Activated CD4-positive, alpha-beta memory T cell treated with anti-CD3 and anti-CD28 coated beads for 36 hours (primary cell): ENCODE data around the gene MTFMT. TPM values are rescaled to one million over a fixed set of nuclear protein-coding genes. Genes with fewer than 3 reads are reported as not detected.
A peak's percentile ranks its signal among the peaks of the same experiment; 100 is the strongest.

Experiments
- CTCF ChIA-PET: fragments of 350-600 bp; sonication (Branson Sonifier 250); formaldehyde crosslinking; loops from one replicate; lab custom pipeline; 2021; ENCODE audit warnings: antibody characterized with exemption, inconsistent platforms; lab: Charles Lee
- POLR2A ChIA-PET: fragments of 350-600 bp; sonication (Branson Sonifier 250); formaldehyde crosslinking; loops from one replicate; lab custom pipeline; 2021; ENCODE audit warnings: antibody characterized with exemption; lab: Charles Lee
- DNase-seq: peaks from one replicate; pipeline ENCODE4 v3.0.0-alpha.2; 2020
- H3K27ac Mint-ChIP-seq: one replicate; pipeline ENCODE4 v1.8.0; 2021; ENCODE audit warnings: mixed read lengths
- H3K27me3 Mint-ChIP-seq: one replicate; pipeline ENCODE4 v1.8.0; 2021; ENCODE audit warnings: mixed read lengths
- H3K36me3 Mint-ChIP-seq: one replicate; pipeline ENCODE4 v1.8.0; 2021; ENCODE audit warnings: mixed read lengths
- H3K4me1 Mint-ChIP-seq: one replicate; pipeline ENCODE4 v1.8.0; 2021; ENCODE audit warnings: low read depth, mixed read lengths
- H3K4me3 Mint-ChIP-seq: one replicate; pipeline ENCODE4 v1.8.0; 2021; ENCODE audit warnings: mild to moderate bottlenecking, mixed read lengths
- H3K9me3 Mint-ChIP-seq: one replicate; pipeline ENCODE4 v1.8.0; 2021; ENCODE audit warnings: mixed read lengths
- intact Hi-C: fragments of 100-400 bp; cut with micrococcal nuclease; formaldehyde crosslinking; loops from one replicate; pipeline ENCODE4 v1.15.1; 2023
- total RNA-seq, 2 experiments: library from RNA; stranded (reverse); gene quantifications; one replicate each; pipeline ENCODE4 v1.2.3, GENCODE V29; 2021

Gene MTFMT
- total RNA-seq, 2 experiments from 2014 or later, result 18.2 to 18.3 TPM

DNA sequence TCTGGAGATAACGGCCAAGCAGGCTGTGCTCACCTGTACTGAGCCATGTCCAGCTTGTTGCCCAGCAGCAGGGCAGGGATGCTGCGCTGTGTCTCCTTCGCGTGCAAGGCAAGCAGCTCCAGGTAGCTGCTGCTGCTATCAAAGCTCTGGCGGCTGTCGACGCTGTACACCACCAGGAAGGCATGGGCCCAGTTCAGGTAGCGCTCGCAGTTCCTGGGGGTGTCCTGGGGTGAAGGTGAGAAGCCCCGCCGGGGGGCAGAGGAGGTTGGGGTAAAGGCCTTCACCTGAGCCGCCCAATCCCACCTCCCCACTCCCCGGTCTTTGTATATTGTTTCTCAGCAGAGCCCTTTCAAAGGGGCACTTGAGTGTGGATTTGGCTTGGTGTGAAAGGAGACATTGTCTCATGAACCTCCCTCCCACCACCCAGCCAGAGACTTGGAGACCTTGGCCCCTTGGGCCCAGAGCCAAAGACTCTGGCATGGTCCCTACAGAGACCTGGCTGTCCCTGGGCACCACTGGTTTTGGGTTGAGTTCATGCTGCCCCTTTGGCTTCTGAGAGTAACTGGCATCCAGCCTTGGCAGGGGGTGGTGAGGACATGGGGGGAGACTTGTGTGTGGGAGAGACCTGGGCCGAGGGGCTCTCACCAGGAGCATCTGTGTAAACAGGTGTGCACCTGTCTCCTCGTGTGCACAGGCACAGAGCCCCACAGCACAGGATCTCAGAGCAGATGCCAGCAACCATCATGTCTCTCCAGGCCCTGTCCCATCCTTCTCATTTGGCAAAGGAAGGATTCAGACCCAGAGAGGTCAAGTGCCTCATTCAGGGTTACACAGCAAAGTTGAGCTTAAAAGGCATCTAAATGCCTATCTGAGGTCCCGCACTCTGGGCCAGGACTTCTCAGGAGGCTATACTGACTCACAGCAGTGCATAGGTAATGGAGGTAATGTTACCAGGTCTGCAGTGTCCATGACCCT is 29.2 kb upstream of the MTFMT start:
- ChIA-PET CTCF (no interaction called here), POLR2A (no interaction called here)
- Mint-ChIP-seq H3K4me3 (no peak overlapping the region), H3K4me1 (no peaks in the 10 kb centered on the region), H3K27me3 (no peaks in the 10 kb centered on the region), H3K36me3 (no peaks in the 10 kb centered on the region), H3K27ac (no peak overlapping the region), H3K9me3 (no peaks in the 10 kb centered on the region)
- intact Hi-C loops, result no loop called here
- DNase-seq, result no peak

DNA sequence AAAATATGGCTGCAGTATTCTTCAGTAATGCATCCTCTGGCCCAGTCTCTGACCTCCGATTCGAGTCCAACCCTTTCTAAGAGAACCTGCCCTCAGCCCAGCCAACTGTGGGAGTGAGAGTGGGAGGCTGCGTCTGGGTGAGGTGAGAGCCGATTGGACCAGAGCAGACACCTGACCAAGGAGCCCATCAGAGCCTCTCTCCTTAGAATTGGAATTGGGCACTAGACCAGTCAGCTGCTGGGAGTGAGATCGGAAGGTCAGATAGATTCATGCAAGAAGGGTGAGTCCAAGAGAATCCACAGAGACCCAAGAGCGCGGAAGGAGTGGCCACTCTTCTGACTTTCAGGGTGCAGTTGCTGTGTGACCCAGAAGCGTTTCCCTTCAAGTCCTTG is 28.1 kb upstream of the MTFMT start:
- Mint-ChIP-seq H3K36me3 (no peaks in the 10 kb centered on the region), H3K4me3 (no peak overlapping the region), H3K9me3 (no peaks in the 10 kb centered on the region), H3K4me1 (no peaks in the 10 kb centered on the region), H3K27me3 (no peaks in the 10 kb centered on the region), H3K27ac (no peak overlapping the region)
- intact Hi-C loops, result no loop called here
- CTCF ChIA-PET, result no interaction called here
- POLR2A ChIA-PET, result no interaction called here
- DNase-seq, result no peak

DNA sequence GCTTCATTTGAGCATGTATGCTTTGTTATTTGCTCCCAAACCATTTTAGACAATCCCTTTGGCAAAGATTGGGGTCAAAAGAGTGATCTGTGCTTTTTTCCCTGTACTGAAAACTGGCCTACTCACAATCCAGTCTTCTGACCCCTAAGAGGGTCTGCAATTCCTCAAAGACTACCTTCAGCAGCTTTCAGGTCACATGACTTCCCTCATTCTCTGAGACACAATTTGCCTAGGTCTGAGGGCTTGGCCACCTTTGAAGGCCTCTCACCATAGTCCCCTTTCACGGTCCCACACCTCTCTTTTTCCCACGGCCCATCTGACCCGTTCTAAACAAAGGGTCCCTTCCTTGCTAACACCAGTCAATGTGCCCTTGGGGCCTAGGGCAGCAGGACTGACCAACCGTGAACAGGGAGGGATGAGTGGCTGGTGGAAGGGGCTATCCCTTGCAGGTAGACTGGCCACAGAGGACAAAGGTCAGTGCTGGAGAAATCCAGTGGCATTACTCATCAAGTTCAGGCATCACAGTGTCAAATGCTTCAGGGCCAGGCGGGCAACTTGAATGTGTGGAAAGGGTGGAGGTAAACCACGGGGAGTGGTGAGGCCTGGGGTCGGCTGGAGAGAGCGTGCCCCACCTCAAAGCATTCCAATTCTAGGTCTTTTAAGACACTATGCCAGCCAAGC is 27.6 kb upstream of the MTFMT start:
- ChIA-PET CTCF (interaction anchor here (1.3 to 2.7 kb wide), 3 partner anchors 14 to 26 kb away, joined by 3 to 10 read pairs (median 5); no protein-coding TSS in a partner anchor), POLR2A (no interaction called here)
- H3K4me1 Mint-ChIP-seq, result no peaks in the 10 kb centered on the region
- H3K4me3 Mint-ChIP-seq, result no peak overlapping the region
- DNase-seq, result no peak
- H3K27me3 Mint-ChIP-seq, result no peaks in the 10 kb centered on the region
- H3K9me3 Mint-ChIP-seq, result no peaks in the 10 kb centered on the region
- H3K36me3 Mint-ChIP-seq, result no peaks in the 10 kb centered on the region
- no peak overlapping the region for H3K27ac Mint-ChIP-seq
- intact Hi-C loops, result no loop called here

GRCh38 chr15:65056106-65056505 is 26.7 kb upstream of the MTFMT start:
- Mint-ChIP-seq H3K9me3 (no peaks in the 10 kb centered on the region), H3K4me3 (no peak overlapping the region), H3K27ac (no peak overlapping the region), H3K36me3 (no peaks in the 10 kb centered on the region), H3K27me3 (no peaks in the 10 kb centered on the region), H3K4me1 (no peaks in the 10 kb centered on the region)
- ChIA-PET CTCF (interaction anchor here (0.6 to 2.7 kb wide), 7 partner anchors 9 to 329 kb away, joined by 3 to 10 read pairs (median 5); no protein-coding TSS in a partner anchor), POLR2A (no interaction called here)
- no peak for DNase-seq
- intact Hi-C loops, result no loop called here

- Mint-ChIP-seq H3K36me3 (no peaks in the 10 kb centered on the region), H3K27ac (no peak overlapping the region), H3K4me1 (peaks cover 1% of the 10 kb centered on the region), H3K9me3 (no peaks in the 10 kb centered on the region), H3K27me3 (no peaks in the 10 kb centered on the region), H3K4me3 (no peak overlapping the region)
- intact Hi-C loops, result loop anchor here (2.0 kb wide), 1 partner anchor 241 kb away; the partner anchor contains the start of gene RNU5A-1
- ChIA-PET CTCF (interaction anchor here (0.6 to 2.7 kb wide), 11 partner anchors 9 to 330 kb away, joined by 3 to 13 read pairs (median 4); partner anchors contain the start of genes KBTBD13 and UBAP1L), POLR2A (interaction anchor here (0.6 kb wide), 1 partner anchor 815 kb away, joined by 3 read pairs; no protein-coding TSS in a partner anchor)
- DNase-seq, result no peak
Observed at GRCh38 chr15:65055201-65055870, 25.9 kb upstream of the MTFMT start.

- Mint-ChIP-seq H3K27me3 (no peaks in the 10 kb centered on the region), H3K4me3 (no peak overlapping the region), H3K27ac (no peak overlapping the region), H3K4me1 (peaks cover 8% of the 10 kb centered on the region), H3K36me3 (no peaks in the 10 kb centered on the region), H3K9me3 (no peaks in the 10 kb centered on the region)
- ChIA-PET CTCF (interaction anchor here (0.8 to 2.7 kb wide), 6 partner anchors 12 to 243 kb away, joined by 4 to 13 read pairs (median 6); partner anchors contain the start of genes KBTBD13 and UBAP1L), POLR2A (interaction anchor here (0.6 kb wide), 1 partner anchor 816 kb away, joined by 3 read pairs; no protein-coding TSS in a partner anchor)
- intact Hi-C loops, result loop anchor here (2.0 kb wide), 1 partner anchor 242 kb away; the partner anchor contains the start of gene RNU5A-1
- DNase-seq, result peak; percentile 70
Observed at GRCh38 chr15:65054333-65055200, 25.1 kb upstream of the MTFMT start.

DNA sequence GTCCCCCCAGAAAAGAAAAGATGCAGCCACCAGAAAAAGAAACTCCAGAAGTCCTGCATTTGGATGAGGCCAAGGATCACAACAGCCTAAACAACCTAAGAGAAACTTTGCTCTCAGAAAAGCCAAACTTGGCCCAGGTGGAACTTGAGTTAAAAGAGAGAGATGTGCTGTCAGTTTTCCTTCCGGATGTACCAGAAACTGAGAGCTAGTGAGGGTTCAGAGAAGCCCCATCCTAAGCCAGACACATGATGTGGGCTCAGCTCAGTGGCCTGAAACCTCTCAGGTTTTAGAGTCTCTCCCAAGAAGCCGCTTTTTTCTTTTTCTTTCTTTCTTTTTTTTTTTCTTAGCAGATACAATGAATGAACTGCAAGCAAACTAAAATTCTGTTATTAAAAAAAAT is 23.5 kb upstream of the MTFMT start:
- CTCF ChIA-PET, result interaction anchor here (1.0 to 2.2 kb wide), 4 partner anchors 43 to 245 kb away, joined by 3 to 13 read pairs (median 4); no protein-coding TSS in a partner anchor
- Mint-ChIP-seq H3K27ac (no peak overlapping the region), H3K27me3 (no peaks in the 10 kb centered on the region), H3K4me3 (no peak overlapping the region), H3K9me3 (no peaks in the 10 kb centered on the region), H3K36me3 (no peaks in the 10 kb centered on the region), H3K4me1 (peaks cover 12% of the 10 kb centered on the region)
- no peak for DNase-seq
- POLR2A ChIA-PET, result no interaction called here
- intact Hi-C loops, result no loop called here

DNA sequence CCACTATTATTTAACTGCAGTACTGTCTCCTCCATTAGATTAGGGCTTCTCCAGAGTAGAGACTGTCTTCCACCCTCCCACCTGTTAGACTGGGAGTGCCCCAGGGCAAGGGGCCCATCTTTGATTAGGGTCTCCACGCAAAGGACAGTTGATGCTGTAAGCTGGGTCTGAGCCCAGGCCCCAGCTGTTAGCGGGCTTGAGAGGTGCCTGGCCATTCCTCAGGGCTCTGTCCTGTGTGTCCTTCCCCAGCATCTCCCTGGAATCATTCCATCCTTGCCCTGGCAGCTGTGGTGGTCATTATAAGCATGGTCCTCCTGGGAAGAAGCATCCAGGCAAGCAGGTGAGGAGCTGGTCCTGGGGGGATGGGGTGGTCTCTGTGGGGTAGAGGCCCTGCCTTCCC is 21.8 kb upstream of the MTFMT start:
- Mint-ChIP-seq H3K27ac (no peak overlapping the region), H3K4me1 (peaks cover 12% of the 10 kb centered on the region), H3K9me3 (no peaks in the 10 kb centered on the region), H3K27me3 (no peaks in the 10 kb centered on the region), H3K36me3 (no peaks in the 10 kb centered on the region), H3K4me3 (no peak overlapping the region)
- ChIA-PET CTCF (interaction anchor here (1.8 kb wide), 1 partner anchor 17 kb away, joined by 6 read pairs; no protein-coding TSS in a partner anchor), POLR2A (no interaction called here)
- intact Hi-C loops, result no loop called here
- no peak for DNase-seq

DNA sequence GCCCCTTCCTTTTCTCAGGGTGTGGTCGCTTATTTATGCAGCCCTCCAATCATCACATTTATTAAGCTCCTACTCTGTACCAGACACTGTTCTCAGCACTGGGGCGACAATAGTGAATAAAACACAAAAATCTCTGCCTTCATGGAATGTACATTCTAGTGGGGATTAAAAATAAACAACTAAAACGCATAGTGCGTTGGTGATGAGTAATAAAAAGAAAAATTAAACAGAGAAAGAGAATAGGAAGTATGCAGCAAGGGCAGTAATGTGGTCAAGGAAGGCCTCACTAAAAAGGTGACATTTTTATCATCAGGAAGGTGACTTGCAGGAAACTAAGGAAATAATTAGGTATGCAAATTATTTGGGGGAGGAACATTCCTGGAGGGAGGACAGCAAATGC is 20.8 kb upstream of the MTFMT start:
- Mint-ChIP-seq H3K4me1 (peaks cover 12% of the 10 kb centered on the region), H3K36me3 (no peaks in the 10 kb centered on the region), H3K27me3 (no peaks in the 10 kb centered on the region), H3K27ac (no peak overlapping the region), H3K9me3 (no peaks in the 10 kb centered on the region), H3K4me3 (no peak overlapping the region)
- intact Hi-C loops, result no loop called here
- ChIA-PET POLR2A (no interaction called here), CTCF (interaction anchor here (1.8 kb wide), 1 partner anchor 16 kb away, joined by 6 read pairs; no protein-coding TSS in a partner anchor)
- DNase-seq, result no peak

GRCh38 chr15:65049418-65049840 is 20.0 kb upstream of the MTFMT start:
- Mint-ChIP-seq H3K4me1 (peaks cover 12% of the 10 kb centered on the region), H3K4me3 (peak overlapping the region; percentile 26), H3K27me3 (no peaks in the 10 kb centered on the region), H3K27ac (no peak overlapping the region), H3K36me3 (no peaks in the 10 kb centered on the region), H3K9me3 (no peaks in the 10 kb centered on the region)
- intact Hi-C loops, result no loop called here
- POLR2A ChIA-PET, result interaction anchor here (0.7 kb wide), 1 partner anchor 15 kb away, joined by 4 read pairs; no protein-coding TSS in a partner anchor
- CTCF ChIA-PET, result no interaction called here
- peak; percentile 92 for DNase-seq

GRCh38 chr15:65048241-65048640 is 18.8 kb upstream of the MTFMT start:
- no peaks in the 10 kb centered on the region for H3K27me3 Mint-ChIP-seq

More at GRCh38 chr15:65048241-65048640, 18.8 kb upstream of the MTFMT start:
- Mint-ChIP-seq H3K27ac (no peak overlapping the region), H3K4me3 (no peak overlapping the region), H3K4me1 (peaks cover 15% of the 10 kb centered on the region), H3K36me3 (no peaks in the 10 kb centered on the region), H3K9me3 (no peaks in the 10 kb centered on the region)
- CTCF ChIA-PET, result interaction anchor here (1.3 kb wide), 1 partner anchor 14 kb away, joined by 7 read pairs; no protein-coding TSS in a partner anchor
- POLR2A ChIA-PET, result no interaction called here
- DNase-seq, result no peak
- intact Hi-C loops, result no loop called here
